Duodenal mucosa (tissue), 2 donors: ENCODE data around the gene DOK6.

Source experiments
- H3K27ac ChIP-seq: one replicate; pipeline ENCODE4 v1.7.0; 2013; ENCODE audit warnings: low read depth, low read length
- H3K27me3 ChIP-seq, 2 donors: one replicate each; pipeline ENCODE4 v1.7.0; 2013; ENCODE audit warnings: low read length in 2 of 2, control low read depth in 1 of 2; ENCODE audit not compliant: insufficient read depth in 2 of 2, control insufficient read depth in 1 of 2
- H3K36me3 ChIP-seq, 2 donors: one replicate each; pipeline ENCODE4 v1.7.0; 2013; ENCODE audit warnings: low read length in 2 of 2, control low read depth in 1 of 2; ENCODE audit not compliant: insufficient read depth in 2 of 2, control insufficient read depth in 1 of 2
- H3K4me1 ChIP-seq, 2 donors: one replicate each; pipeline ENCODE4 v1.7.0; 2013; ENCODE audit warnings: low read length in 2 of 2, control low read depth in 1 of 2; ENCODE audit not compliant: insufficient read depth in 2 of 2, control insufficient read depth in 1 of 2
- H3K4me3 ChIP-seq, 2 donors: one replicate each; pipeline ENCODE4 v1.7.0; 2013; ENCODE audit warnings: low read length in 2 of 2, low read depth in 1 of 2
- H3K9ac ChIP-seq, 2 donors: one replicate each; pipeline ENCODE4 v1.7.0; 2013; ENCODE audit warnings: low read length in 2 of 2, low read depth in 1 of 2
- H3K9me3 ChIP-seq, 2 donors: one replicate each; pipeline ENCODE4 v1.7.0; 2013; ENCODE audit warnings: low read length in 2 of 2, control low read depth in 1 of 2; ENCODE audit not compliant: control insufficient read depth in 1 of 2

The DOK6 gene

DNA sequence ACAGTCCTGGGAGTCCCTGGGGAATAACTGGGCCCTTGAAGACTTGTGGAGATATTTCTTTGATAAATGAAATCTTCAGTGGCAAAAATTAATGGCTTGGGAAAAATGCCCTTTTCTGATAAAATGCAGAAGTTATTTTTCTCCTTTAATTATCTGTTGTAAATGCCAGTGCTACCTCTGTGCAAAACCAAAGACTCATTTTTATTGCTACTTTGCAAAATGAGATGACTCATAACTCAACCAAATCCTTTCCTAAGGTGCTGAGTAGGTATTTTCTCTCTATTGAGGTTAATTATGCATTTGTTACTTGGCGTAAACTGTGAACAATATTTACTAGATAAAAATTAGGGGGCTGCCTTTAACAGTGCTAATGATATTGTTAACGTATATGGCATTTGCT lies 163.9 kb downstream of the DOK6 start:
- Histone ChIP-seq H3K27ac (no peak overlapping the region), H3K4me1 (no peaks in the 10 kb centered on the region), H3K9ac (no peak overlapping the region), H3K4me3 (no peak overlapping the region), H3K27me3 (no peaks in the 10 kb centered on the region), H3K36me3 (no peaks in the 10 kb centered on the region), H3K9me3 (peaks cover 8 to 10% of the 10 kb centered on the region in 2 donors)

DNA sequence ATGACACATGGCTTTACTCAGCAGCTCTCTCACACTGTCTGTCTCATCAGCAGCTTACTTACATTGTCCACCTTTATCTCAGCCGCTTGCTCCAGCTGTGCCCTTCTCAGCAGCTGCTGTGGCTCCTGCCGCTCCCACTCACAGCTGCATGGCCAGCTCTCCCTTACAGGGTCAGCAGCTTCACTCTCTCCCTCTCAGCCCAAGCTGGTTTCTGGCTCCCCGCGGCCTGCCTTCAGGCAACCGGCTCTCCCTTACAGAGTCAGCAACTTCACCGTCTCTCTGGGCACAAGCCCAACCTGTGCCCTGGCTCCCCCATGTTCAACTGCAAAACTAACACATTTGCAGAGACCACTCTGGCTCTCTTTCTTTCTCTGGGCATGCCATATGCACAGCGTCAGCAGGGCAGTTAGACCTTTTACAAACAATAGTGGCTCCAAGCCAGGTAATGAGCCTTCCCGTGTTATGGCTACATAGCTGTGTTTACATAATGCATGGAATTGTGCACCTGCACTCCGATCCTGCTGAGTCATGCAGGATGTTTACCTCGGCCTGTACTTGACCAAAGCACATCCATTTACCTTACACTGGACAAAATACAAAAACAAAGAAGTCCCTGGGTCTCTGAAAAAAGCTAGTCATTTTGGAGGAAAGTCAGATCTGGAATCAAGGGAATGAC lies 167.3 kb downstream of the DOK6 start:
- Histone ChIP-seq H3K9me3 (peaks cover 8 to 10% of the 10 kb centered on the region in 2 donors), H3K9ac (no peak overlapping the region), H3K36me3 (no peaks in the 10 kb centered on the region), H3K27me3 (no peaks in the 10 kb centered on the region), H3K4me1 (no peaks in the 10 kb centered on the region), H3K27ac (no peak overlapping the region), H3K4me3 (no peak overlapping the region)

DNA sequence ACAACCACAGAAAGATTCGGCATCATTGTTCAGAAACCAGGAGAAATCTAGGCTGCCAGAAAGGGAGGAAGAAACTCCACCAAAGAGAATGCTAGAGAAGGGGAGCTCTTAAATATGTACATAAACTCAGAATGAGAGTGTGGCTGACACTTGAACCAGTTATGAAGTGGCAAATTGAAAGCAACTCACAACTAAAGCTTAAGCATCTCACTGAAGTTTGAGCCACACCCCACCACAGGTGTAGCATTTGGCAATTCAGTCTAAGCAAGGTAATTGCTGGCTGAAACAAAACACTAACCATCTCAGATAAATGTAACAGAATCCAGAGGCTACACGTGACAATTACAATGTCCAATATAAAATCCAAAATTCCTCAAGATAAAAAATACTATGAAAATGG lies 168.4 kb downstream of the DOK6 start:
- H3K27me3 ChIP-seq, result no peaks in the 10 kb centered on the region
- H3K36me3 ChIP-seq, result no peaks in the 10 kb centered on the region
- no peak overlapping the region for H3K4me3 ChIP-seq
- peaks cover 8 to 10% of the 10 kb centered on the region in 2 donors for H3K9me3 ChIP-seq
- no peak overlapping the region for H3K9ac ChIP-seq
- H3K4me1 ChIP-seq, result no peaks in the 10 kb centered on the region
- no peak overlapping the region for H3K27ac ChIP-seq

DNA sequence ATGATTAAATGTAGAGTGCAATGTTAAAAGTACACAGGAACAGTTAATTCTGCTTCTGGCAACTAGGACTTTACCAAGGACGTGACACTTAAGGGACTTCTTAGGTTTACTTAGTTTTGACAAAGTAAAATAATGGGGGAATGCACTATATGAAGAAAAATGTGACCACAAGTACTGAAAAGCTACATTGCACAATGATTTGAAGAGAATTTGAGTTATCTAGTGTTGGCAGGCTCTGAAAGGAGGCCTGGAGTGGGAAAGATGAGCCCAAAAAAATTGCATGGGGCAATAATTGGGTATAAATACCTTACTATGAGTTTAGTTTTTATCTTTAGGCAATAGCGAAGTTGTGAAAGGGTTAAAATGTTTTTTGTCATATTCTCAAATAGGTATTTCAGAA lies 173.7 kb downstream of the DOK6 start:
- Histone ChIP-seq H3K9ac (no peak overlapping the region), H3K4me1 (no peaks in the 10 kb centered on the region), H3K36me3 (no peaks in the 10 kb centered on the region), H3K27ac (no peak overlapping the region), H3K9me3 (no peaks in the 10 kb centered on the region), H3K4me3 (no peak overlapping the region), H3K27me3 (no peaks in the 10 kb centered on the region)

DNA sequence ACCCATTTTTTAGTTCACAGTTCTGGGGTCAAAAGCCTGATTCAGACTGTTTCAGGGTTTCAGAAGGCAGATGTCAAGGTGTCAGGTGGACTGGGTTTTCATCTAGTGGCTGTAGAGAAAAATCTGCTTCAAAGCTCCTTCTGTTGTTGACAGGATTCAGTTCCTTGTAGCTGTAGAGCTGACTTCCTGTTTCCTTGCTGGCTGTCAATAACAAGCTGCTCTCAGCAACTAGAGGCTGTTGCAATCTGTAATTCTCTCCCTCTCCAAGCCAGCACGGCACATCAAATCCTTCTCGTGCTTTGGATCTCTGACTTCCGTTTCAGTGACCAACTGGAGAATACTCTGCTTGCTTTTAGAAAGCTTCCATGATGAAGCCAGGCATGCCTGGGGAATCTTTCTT lies 179.4 kb downstream of the DOK6 start:
- H3K27ac ChIP-seq, result no peak overlapping the region
- H3K9me3 ChIP-seq, result no peaks in the 10 kb centered on the region
- no peak overlapping the region for H3K4me3 ChIP-seq
- H3K27me3 ChIP-seq, result no peaks in the 10 kb centered on the region
- H3K4me1 ChIP-seq, result no peaks in the 10 kb centered on the region
- H3K9ac ChIP-seq, result no peak overlapping the region
- H3K36me3 ChIP-seq, result no peaks in the 10 kb centered on the region

DNA sequence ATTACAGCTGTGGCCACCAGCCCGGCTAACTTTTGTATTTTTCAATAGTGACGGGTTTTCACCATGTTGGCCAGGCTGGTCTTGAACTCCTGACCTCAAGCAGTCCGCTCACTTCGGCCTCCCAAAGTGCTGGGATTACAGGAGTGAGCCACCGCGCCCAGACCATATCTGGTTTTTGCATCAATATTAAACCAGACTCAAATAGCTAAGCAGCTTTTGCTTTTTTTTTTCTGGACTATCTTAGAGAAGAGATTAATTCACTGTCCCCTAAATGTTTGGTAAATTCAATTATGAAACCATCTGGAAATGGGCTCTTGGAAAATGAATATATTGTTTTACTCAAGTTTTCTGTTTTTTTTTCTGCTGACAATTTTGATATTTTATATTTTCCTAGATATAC lies 183.7 kb downstream of the DOK6 start:
- no peaks in the 10 kb centered on the region for H3K4me1 ChIP-seq
- no peak overlapping the region for H3K9ac ChIP-seq
- no peak overlapping the region for H3K4me3 ChIP-seq
- H3K27ac ChIP-seq, result no peak overlapping the region
- H3K27me3 ChIP-seq, result no peaks in the 10 kb centered on the region
- H3K36me3 ChIP-seq, result no peaks in the 10 kb centered on the region
- no peaks in the 10 kb centered on the region for H3K9me3 ChIP-seq

DNA sequence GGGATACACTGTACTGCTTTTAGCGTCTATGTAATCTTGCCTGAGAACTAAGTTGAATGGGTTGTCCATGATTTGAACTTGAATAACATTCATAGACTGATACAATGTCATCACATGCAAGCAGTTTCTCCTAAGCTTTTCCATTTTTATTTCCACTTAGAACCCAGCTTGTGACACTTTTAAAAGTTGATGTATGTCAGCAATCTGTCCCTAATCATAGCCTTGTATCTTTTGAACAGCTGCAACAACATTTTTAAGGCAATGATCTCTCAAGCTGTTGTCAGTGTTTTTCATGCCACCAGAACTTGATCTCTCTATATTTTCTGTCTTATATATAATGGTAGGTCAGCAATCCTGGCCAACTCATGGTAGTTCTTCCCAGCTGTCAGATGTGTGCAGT lies 185.0 kb downstream of the DOK6 start:
- no peaks in the 10 kb centered on the region for H3K9me3 ChIP-seq
- no peak overlapping the region for H3K27ac ChIP-seq
- no peaks in the 10 kb centered on the region for H3K4me1 ChIP-seq
- H3K9ac ChIP-seq, result no peak overlapping the region
- H3K4me3 ChIP-seq, result no peak overlapping the region
- H3K27me3 ChIP-seq, result no peaks in the 10 kb centered on the region
- no peaks in the 10 kb centered on the region for H3K36me3 ChIP-seq

DNA sequence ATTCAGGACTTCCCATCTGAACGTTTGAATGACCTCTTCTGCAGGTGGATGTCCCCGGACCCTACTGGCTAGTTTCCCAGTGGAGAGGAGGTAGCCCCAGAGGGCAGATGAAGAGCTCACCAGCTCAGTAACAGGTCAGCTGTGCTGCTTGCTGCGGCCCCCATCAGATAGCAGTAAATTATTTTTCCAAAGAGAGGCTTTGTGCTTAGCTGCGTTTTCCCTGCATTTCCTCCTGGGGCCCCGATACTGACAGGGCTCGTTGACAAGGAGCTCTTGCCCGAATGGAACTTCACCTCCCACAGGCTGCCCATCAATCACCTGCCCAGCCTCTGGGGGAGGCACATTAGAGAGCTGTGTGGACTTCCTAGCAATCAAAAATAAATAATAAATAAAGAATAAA lies 185.8 kb downstream of the DOK6 start:
- Histone ChIP-seq H3K9me3 (no peaks in the 10 kb centered on the region), H3K4me3 (no peak overlapping the region), H3K27ac (no peak overlapping the region), H3K4me1 (no peaks in the 10 kb centered on the region), H3K36me3 (no peaks in the 10 kb centered on the region), H3K9ac (no peak overlapping the region), H3K27me3 (no peaks in the 10 kb centered on the region)

DNA sequence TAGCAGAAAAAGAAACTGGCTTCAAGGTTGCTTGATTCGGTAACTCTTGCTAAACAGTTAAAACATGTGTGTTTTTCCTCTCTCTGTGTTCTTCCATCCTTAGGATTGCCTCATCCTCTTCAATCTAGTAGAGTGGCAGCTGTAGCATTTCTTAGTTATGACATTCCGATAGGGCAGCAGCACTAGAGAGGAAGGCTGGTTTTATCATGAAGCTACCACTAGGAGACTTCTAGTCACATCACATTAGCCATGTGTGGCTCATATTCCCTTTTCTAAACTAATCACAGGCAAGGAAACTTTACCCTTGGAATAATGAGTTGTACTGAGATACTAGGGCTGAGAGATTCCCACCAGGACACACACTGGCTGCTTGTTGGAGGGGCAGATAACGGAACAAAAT lies 187.6 kb downstream of the DOK6 start:
- Histone ChIP-seq H3K27me3 (no peaks in the 10 kb centered on the region), H3K36me3 (no peaks in the 10 kb centered on the region), H3K27ac (no peak overlapping the region), H3K9me3 (no peaks in the 10 kb centered on the region), H3K4me1 (no peaks in the 10 kb centered on the region), H3K9ac (no peak overlapping the region), H3K4me3 (no peak overlapping the region)

DNA sequence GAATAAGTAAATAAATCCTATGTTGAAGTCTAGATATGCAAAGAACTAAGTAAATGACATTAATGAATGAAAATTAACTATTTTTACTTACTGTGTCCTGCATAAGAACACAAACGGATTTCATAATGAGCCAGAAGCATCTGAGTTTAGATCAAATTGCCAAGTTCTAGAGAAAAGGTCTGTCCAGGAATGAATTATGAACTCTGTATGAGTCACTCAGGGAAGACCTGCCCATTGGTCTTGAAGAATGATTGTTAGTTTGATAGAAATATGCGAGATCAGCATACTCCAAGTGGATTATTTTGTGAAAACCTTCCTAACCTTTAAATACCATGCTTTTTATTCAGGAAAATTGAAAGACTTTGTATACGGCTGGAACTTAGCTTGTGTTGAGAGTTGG lies 189.5 kb downstream of the DOK6 start:
- Histone ChIP-seq H3K27ac (no peak overlapping the region), H3K4me3 (no peak overlapping the region), H3K4me1 (no peaks in the 10 kb centered on the region), H3K9ac (no peak overlapping the region), H3K27me3 (no peaks in the 10 kb centered on the region), H3K9me3 (no peaks in the 10 kb centered on the region), H3K36me3 (no peaks in the 10 kb centered on the region)

DNA sequence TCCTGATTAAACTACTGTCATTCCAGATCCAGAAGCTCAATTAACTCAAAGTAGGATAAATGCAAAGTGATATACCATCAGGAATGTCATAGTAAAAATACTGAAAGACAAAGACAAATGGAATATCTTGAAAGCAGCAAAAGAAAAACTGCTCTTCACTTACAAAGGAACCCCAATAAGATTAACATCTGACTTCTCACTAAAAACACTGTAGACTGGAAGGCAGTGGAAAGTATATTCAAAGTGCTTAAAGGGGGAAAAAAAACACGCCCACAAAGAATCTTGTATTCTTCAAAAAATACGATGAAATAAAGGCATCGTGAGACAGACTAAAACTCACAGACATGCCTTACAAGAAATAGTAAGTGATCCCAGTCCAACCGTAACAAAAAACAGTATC lies 195.7 kb downstream of the DOK6 start:
- Histone ChIP-seq H3K4me3 (no peak overlapping the region), H3K27ac (no peak overlapping the region), H3K36me3 (no peaks in the 10 kb centered on the region), H3K27me3 (no peaks in the 10 kb centered on the region), H3K4me1 (no peaks in the 10 kb centered on the region), H3K9me3 (no peaks in the 10 kb centered on the region), H3K9ac (no peak overlapping the region)
